GM12878 (cell line): Measurements from ENCODE around the gene NTRK3.

ENCODE experiments used
- BCLAF1 ChIP-seq: fragments of 450-650 bp; IDR thresholded peaks from 2 replicates; pipeline ENCODE4 v1.6.1; 2017; ENCODE audit warnings: antibody characterized with exemption, mild to moderate bottlenecking, moderate library complexity
- CHD2 ChIP-seq: IDR thresholded peaks from 2 replicates; pipeline ENCODE4 v1.6.1; 2011; ENCODE audit warnings: low read depth, low read length, improper control_type of control experiment, borderline replicate concordance
- EP300 ChIP-seq, 2 experiments: fragments of 150-350 bp in 1 of 2; IDR thresholded peaks; 2 replicates each; pipeline ENCODE4 v1.6.1; 2011 to 2012; ENCODE audit warnings: low read depth in 2 of 2, low read length in 2 of 2, borderline replicate concordance in 1 of 2, improper control_type of control experiment in 1 of 2, inconsistent platforms in 1 of 2; ENCODE audit not compliant: control insufficient read depth in 1 of 2
- JUNB ChIP-seq: IDR thresholded peaks from 2 replicates; pipeline ENCODE4 v1.6.1; 2016; ENCODE audit warnings: antibody characterized with exemption, mild to moderate bottlenecking
- MAX ChIP-seq: IDR thresholded peaks from 2 replicates; pipeline ENCODE4 v1.6.1; 2012; ENCODE audit warnings: low read depth, low read length, improper control_type of control experiment
- MYB ChIP-seq: fragments of 150-350 bp; IDR thresholded peaks from 2 replicates; pipeline ENCODE4 v1.6.1; 2014; ENCODE audit warnings: mild to moderate bottlenecking, low read depth, low read length, borderline replicate concordance
- RAD21 ChIP-seq: IDR thresholded peaks from 2 replicates; pipeline ENCODE4 v1.6.1; 2011; ENCODE audit warnings: mild to moderate bottlenecking, low read depth, low read length, moderate library complexity; ENCODE audit not compliant: insufficient read depth
- SMC3 ChIP-seq: IDR thresholded peaks from 2 replicates; pipeline ENCODE4 v1.6.1; 2011; ENCODE audit warnings: low read length, improper control_type of control experiment, borderline replicate concordance
- SUZ12 ChIP-seq: fragments of 200-600 bp; sonication (generic); IDR thresholded peaks from one replicate; pipeline ENCODE4 v1.6.1; 2018; ENCODE audit warnings: antibody characterized with exemption, mild to moderate bottlenecking; ENCODE audit not compliant: unreplicated experiment
- ZBED1 ChIP-seq: IDR thresholded peaks from 2 replicates; pipeline ENCODE4 v1.6.1; 2016; ENCODE audit warnings: borderline replicate concordance
- TF ChIP-seq, protein P1 (sequence below): fragments of 450-650 bp; IDR thresholded peaks from 2 replicates; pipeline ENCODE4 v1.6.1; 2016; ENCODE audit warnings: mild to moderate bottlenecking
- TF ChIP-seq, protein P2 (sequence below), 3 experiments: IDR thresholded peaks in 2 of 3; conservative IDR thresholded peaks in 1 of 3; 2 replicates each; pipeline ENCODE4 v1.5.1; 2011; ENCODE audit warnings: low read depth in 3 of 3, low read length in 3 of 3, mild to moderate bottlenecking in 3 of 3, control low read depth in 2 of 3, moderate library complexity in 2 of 3, inconsistent platforms in 1 of 3, mixed read lengths in 1 of 3; ENCODE audit not compliant: control insufficient read depth in 2 of 3, insufficient read depth in 1 of 3; ENCODE audit errors: extremely low read depth in 1 of 3

GRCh38 chr15:88177451-88177850 lies 79.1 kb downstream of the NTRK3 start:
- TF ChIP-seq BCLAF1 (no peak), SUZ12 (no peak), JUNB (no peak), ZBED1 (no peak), MYB (no peak), MAX (no peak), RAD21 (no peak), CHD2 (no peak), SMC3 (no peak), EP300 (IDR thresholded peaks at IDR 0.05; ENCODE audit: borderline replicate concordance in 1 of 2, control insufficient read depth in 1 of 2, low read depth in 2 of 2, low read length in 2 of 2) (no peak)
- TF ChIP-seq, protein P1, sequence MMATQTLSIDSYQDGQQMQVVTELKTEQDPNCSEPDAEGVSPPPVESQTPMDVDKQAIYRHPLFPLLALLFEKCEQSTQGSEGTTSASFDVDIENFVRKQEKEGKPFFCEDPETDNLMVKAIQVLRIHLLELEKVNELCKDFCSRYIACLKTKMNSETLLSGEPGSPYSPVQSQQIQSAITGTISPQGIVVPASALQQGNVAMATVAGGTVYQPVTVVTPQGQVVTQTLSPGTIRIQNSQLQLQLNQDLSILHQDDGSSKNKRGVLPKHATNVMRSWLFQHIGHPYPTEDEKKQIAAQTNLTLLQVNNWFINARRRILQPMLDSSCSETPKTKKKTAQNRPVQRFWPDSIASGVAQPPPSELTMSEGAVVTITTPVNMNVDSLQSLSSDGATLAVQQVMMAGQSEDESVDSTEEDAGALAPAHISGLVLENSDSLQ, result no peak
- TF ChIP-seq, protein P2, sequence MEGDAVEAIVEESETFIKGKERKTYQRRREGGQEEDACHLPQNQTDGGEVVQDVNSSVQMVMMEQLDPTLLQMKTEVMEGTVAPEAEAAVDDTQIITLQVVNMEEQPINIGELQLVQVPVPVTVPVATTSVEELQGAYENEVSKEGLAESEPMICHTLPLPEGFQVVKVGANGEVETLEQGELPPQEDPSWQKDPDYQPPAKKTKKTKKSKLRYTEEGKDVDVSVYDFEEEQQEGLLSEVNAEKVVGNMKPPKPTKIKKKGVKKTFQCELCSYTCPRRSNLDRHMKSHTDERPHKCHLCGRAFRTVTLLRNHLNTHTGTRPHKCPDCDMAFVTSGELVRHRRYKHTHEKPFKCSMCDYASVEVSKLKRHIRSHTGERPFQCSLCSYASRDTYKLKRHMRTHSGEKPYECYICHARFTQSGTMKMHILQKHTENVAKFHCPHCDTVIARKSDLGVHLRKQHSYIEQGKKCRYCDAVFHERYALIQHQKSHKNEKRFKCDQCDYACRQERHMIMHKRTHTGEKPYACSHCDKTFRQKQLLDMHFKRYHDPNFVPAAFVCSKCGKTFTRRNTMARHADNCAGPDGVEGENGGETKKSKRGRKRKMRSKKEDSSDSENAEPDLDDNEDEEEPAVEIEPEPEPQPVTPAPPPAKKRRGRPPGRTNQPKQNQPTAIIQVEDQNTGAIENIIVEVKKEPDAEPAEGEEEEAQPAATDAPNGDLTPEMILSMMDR (IDR thresholded peaks at IDR 0.05 in 2 of 3, conservative IDR thresholded peaks at IDR 0.05 in 1 of 3; ENCODE audit: control insufficient read depth in 2 of 3, extremely low read depth in 1 of 3, insufficient read depth in 1 of 3, low read depth in 3 of 3, low read length in 3 of 3), result no peak
